Esophagus squamous epithelium (tissue), 4 donors: ENCODE measurements around the gene MMP2.

Experiments used
- CTCF ChIP-seq, 6 experiments: fragments of 450-650 bp in 4 of 6; fragments of 200-600 bp in 2 of 6; sonication (generic) in 2 of 6; IDR thresholded peaks; one replicate each; pipeline ENCODE4 v1.5.1; 2016 to 2019; ENCODE audit warnings: antibody characterized with exemption in 6 of 6, mild to moderate bottlenecking in 4 of 6, moderate library complexity in 4 of 6
- POLR2A ChIP-seq, 4 donors: fragments of 450-650 bp; IDR thresholded peaks; one replicate each; pipeline ENCODE4 v1.6.1; 2017; ENCODE audit warnings: antibody characterized with exemption in 4 of 4, mild to moderate bottlenecking in 4 of 4, moderate library complexity in 3 of 4

- TF ChIP-seq CTCF (IDR thresholded peaks at IDR 0.05): no peak
- no peak for TF ChIP-seq POLR2A (IDR thresholded peaks at IDR 0.05)
These were observed 13.9 kb downstream of the MMP2 start for GRCh38 chr16:55492756-55493380.
